22Rv1 (cell line): ENCODE data around the gene EEIG2.

Source experiments
- CTCF ChIP-seq: fragments of 450-650 bp; IDR thresholded peaks from 2 replicates; pipeline ENCODE4 v1.5.1; 2017; ENCODE audit warnings: mild to moderate bottlenecking
- ZFX ChIP-seq: fragments of 450-650 bp; IDR thresholded peaks from 2 replicates; pipeline ENCODE4 v1.6.1; 2017; ENCODE audit warnings: antibody characterized with exemption, borderline replicate concordance

GRCh38 chr1:108584428-108584856 is 24.5 kb downstream of the EEIG2 start:
- TF ChIP-seq CTCF (no peak), ZFX (no peak)
